HepG2 (cell line): Measurements from ENCODE around the gene LSMEM2. TPM values are rescaled to one million over a fixed set of nuclear protein-coding genes. Genes with fewer than 3 reads are reported as not detected.

Experiments
- CBX5 ChIP-seq: sonication (generic); formaldehyde crosslinking; IDR thresholded peaks from 2 replicates; pipeline ENCODE4 v1.4.0; 2020; ENCODE audit warnings: missing genetic modification reagents, borderline replicate concordance
- CENPX ChIP-seq: sonication (generic); formaldehyde crosslinking; IDR thresholded peaks from 2 replicates; pipeline ENCODE4 v1.9.0; 2021; ENCODE audit warnings: mild to moderate bottlenecking, missing genetic modification reagents, moderate library complexity
- FOXK2 ChIP-seq: fragments of 450-650 bp; IDR thresholded peaks from 2 replicates; pipeline ENCODE4 v1.6.1; 2016
- HNF4G ChIP-seq, 2 experiments: sonication (generic) in 1 of 2; formaldehyde crosslinking in 1 of 2; IDR thresholded peaks; 2 replicates each; pipeline versions ENCODE4 v1.4.0 to v1.6.1; 2011 to 2020; ENCODE audit warnings: borderline replicate concordance in 2 of 2, low read depth in 2 of 2, mild to moderate bottlenecking in 2 of 2, low read length in 1 of 2, missing genetic modification reagents in 1 of 2, moderate library complexity in 1 of 2
- KDM5A ChIP-seq: fragments of 200-600 bp; sonication (generic); IDR thresholded peaks from 2 replicates; pipeline ENCODE4 v1.7.0; 2018; ENCODE audit warnings: antibody characterized with exemption, mild to moderate bottlenecking, low read length, borderline replicate concordance
- NFIC ChIP-seq: IDR thresholded peaks from 2 replicates; pipeline ENCODE4 v1.6.1; 2012; ENCODE audit warnings: mild to moderate bottlenecking, low read length, inconsistent platforms
- RAD21 ChIP-seq: fragments of 450-650 bp; formaldehyde crosslinking; IDR thresholded peaks from 2 replicates; pipeline ENCODE4 v1.5.0; 2020; ENCODE audit warnings: mild to moderate bottlenecking
- RARG ChIP-seq: sonication (generic); formaldehyde crosslinking; IDR thresholded peaks from 2 replicates; pipeline ENCODE4 v1.4.0; 2020; ENCODE audit warnings: low read depth, mild to moderate bottlenecking, missing genetic modification reagents
- REPIN1 ChIP-seq: sonication (generic); formaldehyde crosslinking; IDR thresholded peaks from 2 replicates; pipeline ENCODE4 v1.8.0; 2022; ENCODE audit warnings: missing genetic modification reagents, low read depth, mild to moderate bottlenecking, borderline replicate concordance
- SALL1 ChIP-seq: sonication (generic); formaldehyde crosslinking; IDR thresholded peaks from 2 replicates; pipeline ENCODE4 v1.8.0; 2022; ENCODE audit warnings: mild to moderate bottlenecking, missing genetic modification reagents
- YY1 ChIP-seq: IDR thresholded peaks from 2 replicates; pipeline ENCODE4 v1.6.1; 2011; ENCODE audit warnings: low read length, low read depth, moderate library complexity, mild to moderate bottlenecking; ENCODE audit not compliant: insufficient read depth, insufficient replicate concordance
- ZBTB26 ChIP-seq: IDR thresholded peaks from 2 replicates; pipeline ENCODE4 v1.6.1; 2016; ENCODE audit warnings: missing compliant biosample characterization, missing genetic modification reagents, borderline replicate concordance
- ZFY ChIP-seq: sonication (generic); formaldehyde crosslinking; IDR thresholded peaks from 2 replicates; pipeline ENCODE4 v1.4.0; 2020; ENCODE audit warnings: missing genetic modification reagents
- ZFYVE20 ChIP-seq: sonication (generic); formaldehyde crosslinking; IDR thresholded peaks from 2 replicates; pipeline ENCODE4 v1.8.0; 2023; ENCODE audit warnings: low read depth, mild to moderate bottlenecking, moderate library complexity, missing genetic modification reagents, borderline replicate concordance
- ZHX2 ChIP-seq, 2 experiments: sonication (generic) in 1 of 2; formaldehyde crosslinking in 1 of 2; IDR thresholded peaks; 2 replicates each; pipeline versions ENCODE4 v1.6.1 to v1.9.0; 2014 to 2022; ENCODE audit warnings: antibody characterized with exemption in 1 of 2, borderline replicate concordance in 1 of 2, inconsistent platforms in 1 of 2, low read depth in 1 of 2, missing genetic modification reagents in 1 of 2
- ZNF136 ChIP-seq: sonication (generic); formaldehyde crosslinking; IDR thresholded peaks from 2 replicates; pipeline ENCODE4 v1.8.1; 2022; ENCODE audit warnings: low read depth, mild to moderate bottlenecking, moderate library complexity, missing genetic modification reagents
- ZNF263 ChIP-seq: sonication (generic); formaldehyde crosslinking; IDR thresholded peaks from 2 replicates; pipeline ENCODE4 v1.4.0; 2020; ENCODE audit warnings: missing genetic modification reagents
- ZNF331 ChIP-seq: sonication (generic); formaldehyde crosslinking; IDR thresholded peaks from 2 replicates; pipeline ENCODE4 v1.4.0; 2020; ENCODE audit warnings: missing genetic modification reagents
- ZNF414 ChIP-seq: sonication (generic); formaldehyde crosslinking; IDR thresholded peaks from 2 replicates; pipeline ENCODE4 v1.5.0; 2020; ENCODE audit warnings: missing genetic modification reagents
- ZNF563 ChIP-seq: sonication (generic); formaldehyde crosslinking; IDR thresholded peaks from 2 replicates; pipeline ENCODE4 v1.8.0; 2022; ENCODE audit warnings: mild to moderate bottlenecking, moderate library complexity, missing genetic modification reagents
- ZNF883 ChIP-seq: sonication (generic); formaldehyde crosslinking; IDR thresholded peaks from 2 replicates; pipeline ENCODE4 v1.5.1; 2020; ENCODE audit warnings: mild to moderate bottlenecking, missing genetic modification reagents; ENCODE audit errors: not compliant biosample characterization
- polyA plus RNA-seq, 8 experiments: library from polyadenylated mRNA; depleted of rRNA in 3 of 8; stranded (reverse) in 7 of 8; unstranded in 1 of 8; fragments of >200 nt; fragmentation: Illumina TruSeq in 4 of 8; extraction: Trizol in 4 of 8; gene quantifications; 2 replicates each; pipeline versions ENCODE4 v1.2.1 to v1.2.3, GENCODE V29; 2011 to 2016; ENCODE audit warnings: low read depth in 4 of 8, missing spikeins in 1 of 8, mixed read lengths in 1 of 8; ENCODE audit not compliant: insufficient read depth in 1 of 8
- total RNA-seq, 5 experiments: library from RNA; depleted of rRNA; stranded (reverse); fragments of >200 nt; fragmentation: Illumina TruSeq; extraction: Trizol; gene quantifications; 2 replicates each; pipeline ENCODE4 v1.2.3, GENCODE V29; 2016; ENCODE audit warnings: low read depth in 1 of 5

LSMEM2 gene
- total and polyA plus RNA-seq, 2 of the 13 experiments (the other 11 are each of a cell fraction or from before 2014, with no cell fraction given): 0.07 to 0.41 TPM

- TF ChIP-seq ZHX2 (IDR thresholded peaks at IDR 0.05; ENCODE audit: low read depth) (peak; percentile 80), ZHX2 (CRISPR knock-in tag; IDR thresholded peaks at IDR 0.05; ENCODE audit: borderline replicate concordance) (no peak), REPIN1 (CRISPR knock-in tag) (peak; percentile 75; the same call in 1 of the 2 replicates), ZFYVE20 (CRISPR knock-in tag) (no peak), KDM5A (0 out of 2 replicates have a peak, but pooled peaks have one; percentile 53), NFIC (no peak), YY1 (peak; percentile 74), ZNF883 (CRISPR knock-in tag) (peak; percentile 28), SALL1 (peak; percentile 79), ZBTB26 (CRISPR knock-in tag) (0 out of 2 replicates have a peak, but pooled peaks have one; percentile 14), ZNF331 (CRISPR knock-in tag) (peak; percentile 83), RAD21 (CRISPR knock-in tag) (peak; percentile 99), ZNF563 (no peak), ZFY (no peak), CBX5 (CRISPR knock-in tag) (no peak), CENPX (CRISPR knock-in tag) (no peak), RARG (CRISPR knock-in tag) (no peak), FOXK2 (no peak), ZNF414 (CRISPR knock-in tag) (0 out of 2 replicates have a peak, but pooled peaks have one; percentile 45), ZNF136 (CRISPR knock-in tag) (no peak), ZNF263 (no peak; the same call in 1 of the 2 replicates), HNF4G (IDR thresholded peaks at IDR 0.05; ENCODE audit: borderline replicate concordance, low read depth, low read length) (no peak), HNF4G (CRISPR knock-in tag; IDR thresholded peaks at IDR 0.05; ENCODE audit: borderline replicate concordance, low read depth) (no peak)
Measured at GRCh38 chr3:50272911-50273688, 5.8 kb upstream of the LSMEM2 start (continued).
